ENCODE results near the gene SNAI1.
"Not testable (repeated sequence)": the region's sequence is repeated elsewhere in the genome, so short reads cannot be mapped to it uniquely, and the experiment has no call there.

GRCh38 chr20:50011597-50011996, 28.8 kb downstream of the SNAI1 start:
- not testable (repeated sequence) for TF ChIP-seq CTCF (IDR thresholded peaks at IDR 0.05; ENCODE audit: insufficient read depth, low read length, poor library complexity, severe bottlenecking); EZH2phosphoT487 (conservative IDR thresholded peaks at IDR 0.05; ENCODE audit: low read length)
